C1 segment of cervical spinal cord (tissue), 14 donors: ENCODE measurements around the gene ZDHHC12.
A peak's percentile ranks its signal among the peaks of the same experiment; 100 is the strongest.

Experiments
- DNase-seq, 14 donors: peaks; one replicate each; lab custom pipeline; 2025; lab: John Stamatoyannopoulos, UW

The ZDHHC12 gene

DNA sequence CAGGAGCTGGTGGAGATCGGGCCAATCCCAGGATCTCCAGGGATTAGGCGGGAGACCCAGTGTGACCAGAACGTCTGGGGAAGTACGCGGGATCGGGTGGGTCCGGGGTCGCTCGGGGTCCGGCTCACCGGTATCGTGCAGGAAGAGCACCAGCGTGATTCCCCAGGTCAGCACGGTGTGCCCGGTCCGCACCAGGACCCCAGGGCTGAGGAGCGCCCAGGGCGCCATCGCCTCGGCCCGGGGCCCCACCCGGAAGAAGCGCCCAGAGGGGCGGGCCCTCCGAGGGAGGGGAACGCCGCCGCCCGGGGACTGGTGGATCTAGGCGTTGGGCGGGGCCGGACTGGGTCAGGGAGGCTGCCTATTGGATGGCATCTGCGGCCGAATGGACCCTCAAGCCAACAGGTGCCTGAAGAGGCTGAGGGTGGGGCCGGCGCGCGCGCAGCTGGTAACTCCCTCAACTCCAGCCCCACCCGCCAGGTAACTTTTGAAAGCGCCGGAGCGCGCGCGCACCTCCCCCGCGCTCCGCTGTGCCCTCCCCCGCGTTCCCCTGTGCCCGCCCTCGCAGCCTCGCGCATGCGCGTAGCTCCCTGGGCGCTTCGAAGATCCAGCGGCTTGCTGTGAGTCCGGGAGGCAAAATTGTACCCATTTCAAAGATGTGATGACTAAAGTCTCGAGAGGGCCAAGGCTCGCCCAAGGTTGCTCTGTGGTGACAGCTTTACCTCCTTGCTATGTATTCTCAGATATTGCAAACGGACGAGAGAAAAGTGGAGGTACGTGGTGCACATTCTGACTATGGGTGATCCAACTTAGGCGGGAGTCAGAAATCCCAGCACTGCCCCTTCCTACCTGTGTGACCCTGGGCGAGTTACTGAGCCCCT lies at the start of gene ZDHHC12:
TSS of gene ZDHHC12 (minus strand) at position 262 of the 878 bp plus-strand sequence. CDS start at position 228, 34 bp downstream.
- DNase-seq = peak in 13 of 14 donors; percentile 39 to 96 (median 80)

DNA sequence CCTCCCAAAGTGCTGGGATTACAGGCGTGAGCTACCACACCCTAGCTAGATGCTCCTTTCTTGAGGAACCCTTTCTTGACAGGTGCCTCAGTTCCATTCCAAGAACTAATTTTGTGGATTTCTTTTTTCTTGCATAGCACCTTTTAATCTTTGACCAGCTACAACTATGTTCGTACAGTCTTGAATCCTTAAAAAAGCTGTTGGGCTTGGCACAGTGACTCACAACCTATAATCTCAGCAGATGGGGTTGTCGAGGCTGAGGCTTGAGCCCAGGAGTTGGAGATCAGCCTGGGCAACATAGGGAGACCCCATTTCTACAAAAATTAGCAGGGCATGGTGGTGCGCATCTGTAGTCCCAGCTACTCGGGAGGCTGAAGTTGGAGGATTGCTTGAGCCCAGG lies 49.1 kb upstream of the ZDHHC12 start:
- DNase-seq = no peak

- DNase-seq = peak; percentile 40 to 92 (median 81)
Observed at GRCh38 chr9:128771745-128772519, 48.0 kb upstream of the ZDHHC12 start, which contains the start of gene ZER1. Gene ZER1, minus strand, starts transcription at chr9:128771927. Its CDS starts 16,362 bp downstream, at chr9:128755565.

DNA sequence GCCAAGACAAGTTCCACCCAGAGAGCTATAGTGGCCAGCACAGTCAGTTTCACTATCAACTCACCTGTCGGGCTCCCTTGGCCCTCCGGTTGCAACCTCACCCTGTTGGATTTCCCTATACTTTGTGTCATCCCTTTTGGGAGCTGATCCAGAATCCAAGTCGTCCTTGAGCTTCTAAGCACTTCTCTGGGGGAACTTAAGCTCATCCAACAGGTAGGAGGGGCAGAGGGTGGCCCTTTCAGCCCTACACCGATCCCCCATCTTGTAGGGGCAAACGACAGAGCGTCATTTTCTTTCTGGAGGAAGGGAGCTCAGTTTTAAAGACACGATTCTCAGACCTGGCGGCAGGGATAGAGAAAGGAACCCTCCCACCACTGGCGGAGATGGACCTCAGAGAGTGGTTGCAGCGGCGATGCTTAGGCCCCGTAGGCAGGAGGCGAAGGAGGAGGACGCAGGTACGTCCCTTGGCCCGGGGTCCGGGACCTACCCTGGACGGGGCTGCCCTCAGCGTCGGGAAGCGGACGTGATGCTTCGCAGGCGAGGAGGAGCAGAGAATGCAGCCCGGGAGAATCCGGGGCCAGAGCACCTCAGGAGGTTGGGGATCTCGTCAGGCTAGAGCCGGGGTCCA lies 47.3 kb upstream of the ZDHHC12 start:
- DNase-seq = peak in 2 of 14 donors; percentile 47 to 62

GRCh38 chr9:128770286-128771030 lies 46.5 kb upstream of the ZDHHC12 start:
- DNase-seq = no peak

DNA sequence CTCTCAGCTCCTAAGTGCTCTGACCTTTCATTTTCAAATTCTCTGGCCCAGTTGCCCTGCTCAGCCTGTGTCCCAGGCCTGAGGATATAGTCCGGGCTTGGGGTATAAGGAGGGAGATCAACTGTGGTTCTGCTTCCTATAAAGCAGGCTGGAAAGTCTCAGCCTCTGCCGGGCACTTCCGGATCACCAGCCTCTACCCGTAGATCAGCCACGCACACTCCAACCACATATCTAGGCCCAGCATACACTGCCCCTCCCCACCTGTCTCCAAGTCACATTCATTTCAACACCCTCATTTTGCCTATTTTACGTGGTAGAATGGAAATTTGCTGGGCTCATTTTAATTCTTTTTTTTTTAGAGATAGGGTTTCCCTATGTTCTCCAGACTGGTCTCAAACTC lies 44.7 kb upstream of the ZDHHC12 start:
- DNase-seq = no peak

DNA sequence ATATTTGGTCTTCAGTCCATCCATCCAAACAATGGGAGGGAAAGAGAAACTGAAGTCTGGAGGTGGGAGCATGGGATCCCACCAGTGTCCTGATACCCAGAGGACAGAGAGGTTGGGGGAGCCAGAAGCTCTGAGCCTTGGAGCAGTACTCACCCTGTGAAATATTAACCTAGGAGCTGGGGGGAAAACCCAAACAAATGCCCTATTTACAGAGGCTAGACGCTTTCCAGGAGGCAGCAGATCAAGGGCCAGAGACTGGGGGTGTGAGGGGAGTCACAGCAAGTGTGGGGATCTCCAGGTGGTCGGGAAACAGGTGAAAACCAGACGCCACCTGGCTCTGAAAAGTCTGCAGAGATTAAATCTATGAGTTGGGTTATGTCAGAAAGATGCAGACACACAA lies 41.6 kb upstream of the ZDHHC12 start:
- no peak for DNase-seq

DNA sequence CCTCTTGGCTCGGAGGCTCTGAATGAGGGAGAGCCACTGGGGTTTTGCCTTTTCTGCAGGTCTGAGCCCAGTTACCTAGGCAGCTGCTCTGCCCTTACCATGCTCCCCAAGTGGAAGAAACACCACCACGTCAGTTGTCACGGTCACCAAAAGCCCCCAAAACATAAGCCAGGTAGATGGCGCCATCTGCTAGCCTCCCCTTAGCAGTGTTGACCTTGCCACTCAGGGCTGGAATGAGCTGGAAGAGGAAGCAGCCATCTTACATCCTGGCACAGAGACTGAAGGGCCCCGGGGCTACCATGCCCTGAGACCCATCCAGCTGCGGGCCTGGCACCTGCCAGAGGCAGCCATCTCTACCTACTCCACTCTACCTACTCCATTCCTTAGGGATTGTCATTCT lies 40.4 kb upstream of the ZDHHC12 start:
- no peak for DNase-seq

DNA sequence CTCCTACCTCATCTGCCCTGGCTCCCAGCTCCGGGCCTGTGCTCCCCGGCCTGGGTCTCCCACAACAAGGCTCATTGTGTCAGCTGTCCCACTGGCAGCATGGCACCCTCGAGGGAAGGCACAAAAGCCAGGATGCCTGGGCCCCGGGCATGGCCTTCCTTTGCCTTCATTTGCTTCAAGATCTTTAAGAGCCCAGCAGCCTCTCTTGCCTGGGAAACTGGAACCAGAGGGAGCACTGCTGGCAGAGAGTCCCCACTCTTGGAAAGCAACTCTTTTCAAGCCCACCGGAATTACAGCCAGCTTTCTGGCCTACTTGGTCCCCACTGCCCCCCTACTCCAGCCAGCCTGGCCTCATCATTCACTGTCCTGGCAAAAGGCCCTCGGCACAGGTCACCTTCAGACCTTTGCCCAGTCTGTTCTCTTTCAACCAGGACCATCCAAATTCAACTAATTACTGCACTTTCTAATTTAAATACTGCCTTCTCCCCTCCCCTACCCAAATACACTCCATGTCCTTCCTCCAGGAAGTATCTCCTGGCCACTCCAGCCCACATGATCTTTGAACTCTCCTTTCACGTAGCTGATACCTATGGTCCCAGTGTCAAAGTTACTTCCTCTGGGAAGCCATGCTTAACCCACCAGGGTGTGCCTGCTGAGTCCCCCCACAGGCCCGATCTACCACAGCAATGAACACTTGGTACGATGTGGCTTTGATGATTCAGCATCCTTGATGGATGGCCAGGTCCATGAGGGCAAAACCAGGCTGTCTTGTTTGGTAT lies 38.9 kb upstream of the ZDHHC12 start:
- DNase-seq = peak in 2 of 14 donors; percentile 4 to 60

GRCh38 chr9:128757602-128758001 lies 33.7 kb upstream of the ZDHHC12 start:
- DNase-seq = no peak

DNA sequence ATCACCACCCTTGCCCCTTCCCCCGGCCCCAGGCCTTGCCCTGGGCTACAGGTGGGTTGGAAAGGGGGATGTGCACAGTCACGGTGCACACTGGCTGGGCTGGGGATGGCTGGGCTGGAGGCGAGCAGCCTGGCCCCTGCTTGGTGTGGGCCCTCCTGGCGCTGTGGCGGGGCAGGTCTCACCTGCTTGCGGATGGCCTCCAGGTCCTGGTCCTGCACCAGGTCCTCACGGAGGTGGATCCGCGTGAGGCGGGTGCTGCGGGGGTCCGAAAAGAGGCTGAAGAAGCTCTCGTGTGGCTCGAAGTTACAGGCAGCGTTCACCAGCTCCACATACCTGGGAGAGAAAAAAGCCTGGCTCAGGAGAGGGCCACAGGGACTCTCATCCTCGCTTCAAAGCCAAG lies 29.7 kb upstream of the ZDHHC12 start:
- DNase-seq = no peak

GRCh38 chr9:128750926-128751595 lies 27.1 kb upstream of the ZDHHC12 start:
- no peak for DNase-seq

GRCh38 chr9:128747241-128747640 lies 23.3 kb upstream of the ZDHHC12 start:
- DNase-seq = no peak

- DNase-seq = no peak
Observed at GRCh38 chr9:128743421-128743820, 19.5 kb upstream of the ZDHHC12 start.

GRCh38 chr9:128742401-128742800 lies 18.5 kb upstream of the ZDHHC12 start:
- no peak for DNase-seq

DNA sequence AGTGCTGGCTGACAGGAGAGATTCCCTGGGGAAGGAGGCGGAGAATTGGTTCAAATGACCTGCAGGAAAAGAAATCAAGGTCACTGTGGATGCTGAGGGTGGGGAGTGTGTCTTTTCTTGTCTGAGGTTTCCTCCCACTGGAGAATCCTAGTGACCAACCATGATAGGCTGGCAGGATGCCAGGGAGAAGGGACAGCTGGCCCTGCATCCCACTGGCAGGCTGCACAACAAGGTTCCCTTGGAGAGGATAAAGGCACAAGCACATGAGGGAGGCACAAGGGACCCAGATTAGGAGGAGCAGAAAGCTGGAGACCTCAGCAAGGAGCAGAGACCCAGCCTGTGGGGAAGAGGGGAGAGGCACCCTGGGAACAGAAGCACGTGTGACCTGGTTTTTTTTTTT lies 11.4 kb upstream of the ZDHHC12 start:
- peak in 2 of 14 donors; percentile 39 to 41 for DNase-seq

DNA sequence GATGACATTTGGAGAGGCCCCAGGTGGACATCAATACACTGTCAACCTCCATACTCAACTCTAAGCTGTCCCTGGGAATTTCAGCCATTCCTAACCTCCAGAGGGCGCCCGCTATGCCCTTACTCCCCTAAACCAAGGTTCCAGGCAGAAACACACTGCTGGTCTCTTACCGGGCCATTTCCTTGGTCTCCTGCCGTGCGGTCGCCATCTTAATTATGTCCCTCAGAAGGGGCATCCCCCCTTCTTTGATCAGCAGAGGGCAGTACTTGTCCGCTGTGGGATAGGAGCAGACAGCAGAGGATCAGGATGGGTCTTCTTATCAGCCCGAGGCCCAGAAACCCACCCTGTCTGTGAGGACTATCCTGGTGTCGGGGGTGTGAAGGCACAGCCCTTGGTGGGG lies 9.3 kb upstream of the ZDHHC12 start:
- peak in 5 of 14 donors; percentile 11 to 36 (median 30) for DNase-seq

- no peak for DNase-seq
Observed at GRCh38 chr9:128732576-128732975, 8.6 kb upstream of the ZDHHC12 start.

DNA sequence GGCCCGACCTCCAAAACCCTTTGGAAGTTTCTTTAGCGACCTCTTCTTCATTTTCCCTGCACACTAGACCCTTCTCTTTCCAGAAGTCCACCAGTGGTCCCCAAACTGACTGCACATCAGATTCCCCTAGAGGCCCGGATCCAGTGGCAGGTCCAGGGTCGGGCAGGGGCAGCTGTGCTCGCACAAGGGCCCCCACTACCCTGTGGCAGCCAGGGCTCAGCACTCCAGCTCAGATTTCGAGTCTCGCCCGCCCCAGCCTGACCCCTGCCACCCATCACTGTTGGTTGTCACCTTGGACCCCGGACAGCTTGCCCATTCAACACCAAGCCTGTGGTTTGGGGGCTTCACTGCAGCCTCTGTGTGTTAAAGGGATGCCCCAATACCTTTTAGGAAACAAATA lies 7.8 kb upstream of the ZDHHC12 start:
- DNase-seq = no peak

- no peak for DNase-seq
Observed at GRCh38 chr9:128731093-128731492, 7.2 kb upstream of the ZDHHC12 start.
